Measurements from ENCODE around the gene PPRC1. TPM values are rescaled to one million over a fixed set of nuclear protein-coding genes. Genes with fewer than 3 reads are reported as not detected.

Gene PPRC1
- total and polyA plus RNA-seq, 5 donors from 2014 or later, result 6.6 to 35.3 (median 10.6) TPM

DNA sequence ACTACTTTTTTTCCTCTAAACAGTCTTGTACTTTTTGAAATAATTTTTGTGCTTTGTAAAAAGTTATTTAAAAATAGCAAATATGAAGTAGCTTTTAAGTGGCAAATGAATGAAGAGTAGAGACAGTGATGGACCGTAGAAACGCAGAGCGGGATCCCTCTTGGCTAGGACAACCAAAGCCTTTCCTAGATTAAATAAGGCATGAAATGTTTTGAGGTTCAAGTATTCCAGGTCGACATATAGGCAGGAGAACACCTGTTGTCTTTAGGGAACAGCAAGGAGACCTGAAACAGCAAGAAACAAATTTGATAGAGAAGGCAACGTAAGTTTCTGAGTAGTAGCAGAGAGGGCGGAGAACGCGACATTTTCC lies 662 bp upstream of the PPRC1 start:
- ATAC-seq (ENCODE audit: low read depth in 2 of 2), result no peak

GRCh38 chr10:102133373-102134195 lies 744 bp downstream of the PPRC1 start:
- Mint-ChIP-seq H3K9me3 (no peaks in the 10 kb centered on the region), H3K4me3 (peak overlapping the region; percentile 99 to 100 (median 99)), H3K27me3 (no peaks in the 10 kb centered on the region), H3K27ac (peak overlapping the region; percentile 88 to 98 (median 98)), H3K36me3 (peaks cover 3% of the 10 kb centered on the region), H3K4me1 (peaks cover 0 to 49% (median 30%) of the 10 kb centered on the region in 4 donors)
- no peaks in the 10 kb centered on the region for H3K27me3 ChIP-seq (ENCODE audit: control insufficient read depth, insufficient read depth, low read length)
- peaks cover 43% of the 10 kb centered on the region for H3K4me1 ChIP-seq (ENCODE audit: control insufficient read depth, insufficient read depth, low read length, poor library complexity, severe bottlenecking)
- ATAC-seq (ENCODE audit: low read depth in 2 of 2), result no peak
- H3K4me3 ChIP-seq (ENCODE audit: low read depth, low read length), result peak overlapping the region; percentile 94
- peak overlapping the region; percentile 88 for H3K27ac ChIP-seq (ENCODE audit: insufficient read depth, low read length, poor library complexity, severe bottlenecking)
- H3K9me3 ChIP-seq (ENCODE audit: control insufficient read depth in 2 of 2, low read length in 2 of 2), result no peaks in the 10 kb centered on the region
- DNase-seq, result peak in 2 of 3 donors; percentile 26 to 53
- H3K36me3 ChIP-seq (ENCODE audit: control insufficient read depth, insufficient read depth, low read length), result peaks cover 12% of the 10 kb centered on the region

More for the DNA sequence above, 662 bp upstream of the PPRC1 start:
- H3K4me1 Mint-ChIP-seq, result peaks cover 0 to 44% (median 28%) of the 10 kb centered on the region in 4 donors
- no peaks in the 10 kb centered on the region for H3K9me3 Mint-ChIP-seq
- Histone ChIP-seq H3K27me3 (ENCODE audit: control insufficient read depth, insufficient read depth, low read length) (no peaks in the 10 kb centered on the region), H3K9me3 (ENCODE audit: control insufficient read depth in 2 of 2, low read length in 2 of 2) (no peaks in the 10 kb centered on the region), H3K27ac (ENCODE audit: insufficient read depth, low read length, poor library complexity, severe bottlenecking) (peak overlapping the region; percentile 88), H3K4me3 (ENCODE audit: low read depth, low read length) (peak overlapping the region; percentile 94), H3K4me1 (ENCODE audit: control insufficient read depth, insufficient read depth, low read length, poor library complexity, severe bottlenecking) (peaks cover 39% of the 10 kb centered on the region), H3K36me3 (ENCODE audit: control insufficient read depth, insufficient read depth, low read length) (no peaks in the 10 kb centered on the region)
- DNase-seq, result no peak
- H3K27me3 Mint-ChIP-seq, result no peaks in the 10 kb centered on the region
- peak overlapping the region; percentile 99 to 100 (median 99) for H3K4me3 Mint-ChIP-seq
- H3K36me3 Mint-ChIP-seq, result peaks cover 3% of the 10 kb centered on the region
- H3K27ac Mint-ChIP-seq, result peak overlapping the region; percentile 84 to 98 (median 98)

- DNase-seq (no peak), ATAC-seq (ENCODE audit: low read depth in 2 of 2) (no peak)
- H3K4me1 ChIP-seq (ENCODE audit: control insufficient read depth, insufficient read depth, low read length, poor library complexity, severe bottlenecking), result peaks cover 43% of the 10 kb centered on the region
- H3K9me3 ChIP-seq (ENCODE audit: control insufficient read depth in 2 of 2, low read length in 2 of 2), result no peaks in the 10 kb centered on the region
- no peaks in the 10 kb centered on the region for H3K27me3 Mint-ChIP-seq
- peaks cover 0 to 49% (median 31%) of the 10 kb centered on the region in 4 donors for H3K4me1 Mint-ChIP-seq
- peaks cover 21% of the 10 kb centered on the region for H3K36me3 ChIP-seq (ENCODE audit: control insufficient read depth, insufficient read depth, low read length)
- H3K9me3 Mint-ChIP-seq, result no peaks in the 10 kb centered on the region
- peaks cover 10% of the 10 kb centered on the region for H3K36me3 Mint-ChIP-seq
- H3K4me3 Mint-ChIP-seq, result peak overlapping the region; percentile 94 to 99 (median 99)
- H3K27me3 ChIP-seq (ENCODE audit: control insufficient read depth, insufficient read depth, low read length), result no peaks in the 10 kb centered on the region
- peak overlapping the region; percentile 77 for H3K4me3 ChIP-seq (ENCODE audit: low read depth, low read length)
- H3K27ac ChIP-seq (ENCODE audit: insufficient read depth, low read length, poor library complexity, severe bottlenecking), result peak overlapping the region; percentile 88
- peak overlapping the region in 2 of 3 donors; percentile 95 to 98 for H3K27ac Mint-ChIP-seq
Measured at GRCh38 chr10:102134416-102134815, 1.6 kb downstream of the PPRC1 start.

DNA sequence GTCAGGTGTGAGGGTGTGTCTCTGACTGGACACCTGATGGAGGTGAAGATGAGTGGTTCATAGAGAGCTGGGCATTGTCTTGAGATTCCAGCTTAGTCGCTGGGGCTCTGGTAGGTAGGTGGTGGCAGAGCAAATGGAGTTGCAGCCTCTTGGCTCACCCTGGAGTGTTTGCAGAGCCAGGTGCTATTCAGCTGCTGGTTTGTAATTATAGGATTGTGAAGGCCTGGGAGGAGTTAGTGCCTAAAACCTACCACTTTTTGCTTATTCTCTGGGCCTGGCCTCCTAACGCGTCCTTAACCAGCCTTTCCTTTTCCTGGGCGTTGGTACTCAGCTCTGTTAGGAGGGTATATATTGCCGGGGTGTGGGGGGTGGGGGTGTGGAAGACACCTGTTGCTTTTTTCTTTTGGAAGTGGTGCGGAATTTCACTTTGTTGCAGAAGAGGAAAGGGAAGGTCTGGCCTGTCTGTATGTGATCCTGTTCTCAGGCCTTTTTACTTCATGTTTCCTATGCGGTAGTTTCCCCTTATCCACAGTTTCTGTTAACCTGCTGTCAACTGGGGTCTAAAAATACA lies 3.2 kb downstream of the PPRC1 start:
- Mint-ChIP-seq H3K27me3 (no peaks in the 10 kb centered on the region), H3K36me3 (peaks cover 14% of the 10 kb centered on the region), H3K4me3 (peak overlapping the region; percentile 22 to 72 (median 60)), H3K4me1 (peaks cover 0 to 51% (median 31%) of the 10 kb centered on the region in 4 donors), H3K9me3 (no peaks in the 10 kb centered on the region), H3K27ac (peak overlapping the region; percentile 73 to 91 (median 89))
- ATAC-seq (ENCODE audit: low read depth in 2 of 2), result no peak
- Histone ChIP-seq H3K9me3 (ENCODE audit: control insufficient read depth in 2 of 2, low read length in 2 of 2) (no peaks in the 10 kb centered on the region), H3K27me3 (ENCODE audit: control insufficient read depth, insufficient read depth, low read length) (no peaks in the 10 kb centered on the region), H3K27ac (ENCODE audit: insufficient read depth, low read length, poor library complexity, severe bottlenecking) (no peak overlapping the region), H3K4me1 (ENCODE audit: control insufficient read depth, insufficient read depth, low read length, poor library complexity, severe bottlenecking) (peaks cover 43% of the 10 kb centered on the region), H3K36me3 (ENCODE audit: control insufficient read depth, insufficient read depth, low read length) (peaks cover 37% of the 10 kb centered on the region), H3K4me3 (ENCODE audit: low read depth, low read length) (no peak overlapping the region)
- no peak for DNase-seq

- Mint-ChIP-seq H3K4me3 (peak overlapping the region in 1 of 4 donors; percentile 4), H3K27me3 (no peaks in the 10 kb centered on the region), H3K27ac (peak overlapping the region in 1 of 3 donors; percentile 58), H3K4me1 (peaks cover 4 to 33% (median 20%) of the 10 kb centered on the region in 4 donors), H3K9me3 (no peaks in the 10 kb centered on the region), H3K36me3 (peaks cover 31% of the 10 kb centered on the region)
- ATAC-seq (ENCODE audit: low read depth in 2 of 2) (no peak), DNase-seq (no peak)
- Histone ChIP-seq H3K9me3 (ENCODE audit: control insufficient read depth in 2 of 2, low read length in 2 of 2) (no peaks in the 10 kb centered on the region), H3K4me1 (ENCODE audit: control insufficient read depth, insufficient read depth, low read length, poor library complexity, severe bottlenecking) (peaks cover 28% of the 10 kb centered on the region), H3K27me3 (ENCODE audit: control insufficient read depth, insufficient read depth, low read length) (no peaks in the 10 kb centered on the region), H3K27ac (ENCODE audit: insufficient read depth, low read length, poor library complexity, severe bottlenecking) (no peak overlapping the region), H3K36me3 (ENCODE audit: control insufficient read depth, insufficient read depth, low read length) (peaks cover 59% of the 10 kb centered on the region), H3K4me3 (ENCODE audit: low read depth, low read length) (no peak overlapping the region)
Measured at GRCh38 chr10:102139281-102140110, 6.7 kb downstream of the PPRC1 start.

GRCh38 chr10:102140218-102140617 lies 7.4 kb downstream of the PPRC1 start:
- ATAC-seq (ENCODE audit: low read depth in 2 of 2), result no peak
- Mint-ChIP-seq H3K4me3 (peak overlapping the region in 1 of 4 donors; percentile 3), H3K9me3 (no peaks in the 10 kb centered on the region), H3K36me3 (peaks cover 31% of the 10 kb centered on the region), H3K4me1 (peaks cover 4 to 26% (median 13%) of the 10 kb centered on the region in 4 donors), H3K27me3 (no peaks in the 10 kb centered on the region), H3K27ac (no peak overlapping the region)
- Histone ChIP-seq H3K27ac (ENCODE audit: insufficient read depth, low read length, poor library complexity, severe bottlenecking) (no peak overlapping the region), H3K4me1 (ENCODE audit: control insufficient read depth, insufficient read depth, low read length, poor library complexity, severe bottlenecking) (peaks cover 21% of the 10 kb centered on the region), H3K36me3 (ENCODE audit: control insufficient read depth, insufficient read depth, low read length) (peaks cover 63% of the 10 kb centered on the region), H3K4me3 (ENCODE audit: low read depth, low read length) (no peak overlapping the region), H3K27me3 (ENCODE audit: control insufficient read depth, insufficient read depth, low read length) (no peaks in the 10 kb centered on the region), H3K9me3 (ENCODE audit: control insufficient read depth in 2 of 2, low read length in 2 of 2) (no peaks in the 10 kb centered on the region)
- no peak for DNase-seq

GRCh38 chr10:102140913-102141540 lies 8.2 kb downstream of the PPRC1 start:
- Mint-ChIP-seq H3K9me3 (no peaks in the 10 kb centered on the region), H3K4me1 (peaks cover 2 to 18% (median 8%) of the 10 kb centered on the region in 4 donors), H3K36me3 (peaks cover 31% of the 10 kb centered on the region), H3K27me3 (no peaks in the 10 kb centered on the region), H3K27ac (peak overlapping the region in 1 of 3 donors; percentile 43), H3K4me3 (no peak overlapping the region)
- no peak overlapping the region for H3K4me3 ChIP-seq (ENCODE audit: low read depth, low read length)
- H3K27me3 ChIP-seq (ENCODE audit: control insufficient read depth, insufficient read depth, low read length), result no peaks in the 10 kb centered on the region
- H3K4me1 ChIP-seq (ENCODE audit: control insufficient read depth, insufficient read depth, low read length, poor library complexity, severe bottlenecking), result peaks cover 14% of the 10 kb centered on the region
- H3K27ac ChIP-seq (ENCODE audit: insufficient read depth, low read length, poor library complexity, severe bottlenecking), result no peak overlapping the region
- no peaks in the 10 kb centered on the region for H3K9me3 ChIP-seq (ENCODE audit: control insufficient read depth in 2 of 2, low read length in 2 of 2)
- ATAC-seq (ENCODE audit: low read depth in 2 of 2) (no peak), DNase-seq (no peak)
- H3K36me3 ChIP-seq (ENCODE audit: control insufficient read depth, insufficient read depth, low read length), result peaks cover 65% of the 10 kb centered on the region

Measured in CD4-positive, CD25-positive, alpha-beta regulatory T cell (primary cell).